Stimulated activated CD4-positive, alpha-beta T cell treated with anti-CD3 and anti-CD28 coated beads, Interleukin-12 subunit alpha, Interleukin-12 subunit beta, amount 100 ng/mL, for 48 hours (primary cell): ENCODE measurements around the gene AGAP3.

Source experiments
- DNase-seq, 3 donors: peaks; one replicate each; pipeline ENCODE4 v3.0.0-alpha.2; 2020; ENCODE audit warnings: low read depth in 2 of 3, low spot score in 1 of 3

The AGAP3 gene

DNA sequence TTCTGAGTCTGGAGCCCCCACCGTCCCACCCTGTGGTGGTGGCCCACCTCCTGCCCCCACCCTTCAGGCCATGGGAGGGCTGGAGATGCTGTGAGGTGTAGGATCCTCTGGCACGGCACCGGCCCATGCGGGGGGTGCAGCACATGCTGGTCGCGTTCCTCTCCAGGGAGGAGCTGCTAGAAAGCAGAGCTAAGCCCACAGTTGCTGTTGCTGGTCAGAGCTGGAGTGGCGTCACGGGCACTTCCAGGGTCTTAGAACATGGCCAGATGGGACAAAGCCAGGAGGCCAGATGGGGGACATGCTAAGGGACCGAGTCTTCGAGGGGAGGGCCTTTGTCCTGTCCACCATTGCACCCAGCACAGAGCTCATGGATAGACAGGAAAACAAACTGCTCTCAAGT is 21.6 kb downstream of the AGAP3 start:
- no peak for DNase-seq

DNA sequence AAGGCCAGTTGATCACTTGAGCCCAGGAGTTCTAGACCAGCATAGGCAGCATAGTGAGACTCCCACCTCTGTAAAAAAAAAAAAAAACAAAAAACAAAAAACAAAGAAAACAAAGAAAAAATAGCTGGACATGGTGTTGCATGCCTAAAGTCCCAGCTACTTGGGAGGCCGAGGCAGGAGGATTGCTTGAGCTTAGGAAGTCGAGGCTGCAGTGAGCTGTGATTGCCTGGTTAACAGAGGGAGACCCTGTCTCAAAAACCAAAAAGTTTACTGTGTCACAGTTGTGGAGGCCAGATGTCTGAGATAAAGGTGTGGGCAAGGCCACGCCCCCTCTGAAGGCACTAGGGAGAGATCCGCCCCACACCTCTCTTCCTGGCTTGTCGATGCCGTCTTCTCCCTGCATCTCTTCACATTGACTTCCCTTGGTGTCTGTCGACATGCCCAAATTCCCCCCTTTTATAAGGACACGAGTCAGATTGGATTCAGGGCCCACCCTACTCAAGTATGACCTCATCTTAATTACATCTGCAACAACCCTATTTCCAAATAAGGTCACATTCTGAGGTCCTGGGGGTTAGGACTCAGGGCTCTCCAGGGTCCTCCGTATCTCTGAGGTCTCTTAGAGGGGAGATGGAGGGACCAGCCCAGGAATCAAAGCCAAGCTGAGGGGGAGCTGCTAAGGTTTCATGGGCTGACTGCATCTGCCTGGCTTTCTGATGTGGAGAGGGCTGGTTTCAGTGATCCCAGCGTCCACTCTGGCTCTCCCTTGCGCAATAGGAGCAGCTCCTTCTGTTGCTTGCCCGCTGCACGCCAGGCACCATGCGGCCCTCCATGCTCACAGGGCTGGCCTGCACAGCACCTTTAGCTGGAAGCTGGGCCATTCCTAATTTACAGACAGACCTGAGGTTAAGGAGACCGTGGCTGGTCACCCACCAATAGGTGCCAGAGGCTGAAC is 23.1 kb downstream of the AGAP3 start:
- DNase-seq, result no peak

DNA sequence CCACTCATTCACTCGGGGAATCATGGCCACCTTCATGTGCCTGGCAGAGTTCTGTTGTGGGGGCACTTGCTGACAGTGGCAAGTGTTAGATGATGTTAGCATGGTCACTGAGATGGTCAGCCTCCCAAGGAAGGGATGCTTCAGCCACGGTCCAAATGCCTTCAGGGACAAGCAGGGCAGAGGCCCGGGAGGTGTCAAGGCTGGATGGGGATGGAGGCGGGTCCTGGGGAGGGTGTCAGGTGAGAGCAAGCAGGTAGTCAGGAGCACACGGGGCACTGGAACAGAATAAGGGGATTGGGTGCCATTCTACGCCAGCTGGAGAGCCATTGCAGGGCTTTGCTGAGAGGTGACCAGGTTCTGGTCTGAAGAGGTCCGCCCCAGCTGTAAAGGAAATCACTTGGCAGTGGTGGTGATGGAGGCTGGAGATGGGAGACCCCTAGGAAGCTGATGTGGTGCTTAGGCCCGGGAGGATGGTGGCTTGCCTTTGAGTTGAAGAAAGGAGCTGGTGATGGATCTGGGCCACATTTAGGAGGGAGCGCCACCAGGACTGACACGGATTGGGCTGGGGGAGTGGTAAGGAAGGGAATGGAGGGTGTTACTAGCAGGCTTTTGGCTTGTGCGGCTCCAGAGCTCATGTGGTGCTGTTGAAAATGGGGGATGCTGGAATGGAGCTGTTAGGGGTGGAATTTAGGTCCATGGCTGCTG is 24.1 kb downstream of the AGAP3 start:
- no peak for DNase-seq

DNA sequence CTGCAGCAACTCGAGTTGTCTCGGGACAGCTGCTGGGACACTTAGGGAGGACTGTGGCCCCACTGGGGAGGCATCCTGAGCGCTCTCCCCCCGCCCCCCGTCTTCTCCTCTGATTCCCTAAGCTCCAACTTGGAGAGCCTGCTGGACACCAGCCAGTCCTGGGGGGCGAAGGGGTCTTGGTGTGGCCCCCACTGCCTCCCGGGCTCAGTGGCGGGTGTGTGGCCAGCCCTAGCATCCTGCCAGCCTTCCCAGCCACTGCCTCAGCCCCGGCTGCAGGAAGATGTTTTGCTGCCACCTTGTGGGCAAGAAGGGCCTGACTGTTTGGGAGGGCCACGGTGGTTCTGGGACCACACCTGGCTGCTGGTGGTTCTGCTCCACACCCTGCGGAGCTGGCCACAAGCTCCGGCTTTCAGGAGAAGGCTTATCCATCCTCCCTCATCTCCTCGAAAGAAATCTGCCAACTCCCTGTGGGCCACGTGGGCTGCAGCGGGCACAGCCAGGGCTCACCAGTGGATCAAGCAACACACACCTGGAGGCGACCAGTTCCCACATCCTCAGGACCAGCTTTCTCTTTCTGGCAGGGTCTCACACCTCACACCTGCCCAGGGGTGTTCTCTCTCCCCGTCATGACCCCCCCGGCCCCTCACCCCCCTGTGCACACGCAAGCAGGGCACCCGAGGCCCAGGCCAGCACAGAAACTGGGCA is 24.8 kb downstream of the AGAP3 start:
- peak; percentile 44 to 71 (median 63) for DNase-seq

DNA sequence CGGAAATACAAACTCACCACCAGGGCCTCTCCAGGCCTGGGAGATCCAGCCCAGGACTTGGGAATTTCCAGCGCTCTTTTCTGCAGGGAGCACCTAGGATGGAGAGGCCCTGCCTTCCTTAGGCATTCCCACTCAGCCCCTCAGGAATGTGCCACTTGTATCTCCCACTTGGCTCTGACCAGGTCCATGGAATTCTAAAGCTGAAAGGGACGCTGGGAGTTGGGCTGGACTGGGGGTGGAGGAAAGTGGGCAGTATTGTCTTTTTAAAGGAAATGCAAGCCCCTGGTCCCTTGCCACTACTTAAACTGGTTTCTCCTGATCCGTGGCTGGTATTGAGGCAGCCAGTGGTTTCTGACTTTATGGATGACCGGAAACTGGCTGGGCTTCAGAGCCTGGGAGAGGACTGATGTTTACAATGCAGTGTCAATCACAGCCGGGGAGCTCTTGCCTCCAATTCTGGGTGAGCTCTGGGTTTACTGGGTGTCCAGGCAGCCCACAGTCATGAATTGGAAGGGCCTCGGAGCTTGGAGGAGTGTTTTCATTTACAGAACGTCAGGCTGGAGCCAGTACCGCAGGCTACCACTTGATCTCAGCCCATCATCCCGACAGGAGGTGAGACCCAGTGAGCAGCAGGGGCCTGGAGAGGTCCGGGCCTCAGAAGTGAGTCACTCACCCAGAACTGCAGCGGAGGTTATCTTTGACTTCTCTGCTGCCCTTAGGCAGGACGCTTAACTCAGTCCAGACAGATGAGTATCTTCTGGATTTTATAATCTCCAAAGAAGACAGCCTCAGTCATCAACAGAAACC is 27.3 kb downstream of the AGAP3 start:
- DNase-seq, result no peak

DNA sequence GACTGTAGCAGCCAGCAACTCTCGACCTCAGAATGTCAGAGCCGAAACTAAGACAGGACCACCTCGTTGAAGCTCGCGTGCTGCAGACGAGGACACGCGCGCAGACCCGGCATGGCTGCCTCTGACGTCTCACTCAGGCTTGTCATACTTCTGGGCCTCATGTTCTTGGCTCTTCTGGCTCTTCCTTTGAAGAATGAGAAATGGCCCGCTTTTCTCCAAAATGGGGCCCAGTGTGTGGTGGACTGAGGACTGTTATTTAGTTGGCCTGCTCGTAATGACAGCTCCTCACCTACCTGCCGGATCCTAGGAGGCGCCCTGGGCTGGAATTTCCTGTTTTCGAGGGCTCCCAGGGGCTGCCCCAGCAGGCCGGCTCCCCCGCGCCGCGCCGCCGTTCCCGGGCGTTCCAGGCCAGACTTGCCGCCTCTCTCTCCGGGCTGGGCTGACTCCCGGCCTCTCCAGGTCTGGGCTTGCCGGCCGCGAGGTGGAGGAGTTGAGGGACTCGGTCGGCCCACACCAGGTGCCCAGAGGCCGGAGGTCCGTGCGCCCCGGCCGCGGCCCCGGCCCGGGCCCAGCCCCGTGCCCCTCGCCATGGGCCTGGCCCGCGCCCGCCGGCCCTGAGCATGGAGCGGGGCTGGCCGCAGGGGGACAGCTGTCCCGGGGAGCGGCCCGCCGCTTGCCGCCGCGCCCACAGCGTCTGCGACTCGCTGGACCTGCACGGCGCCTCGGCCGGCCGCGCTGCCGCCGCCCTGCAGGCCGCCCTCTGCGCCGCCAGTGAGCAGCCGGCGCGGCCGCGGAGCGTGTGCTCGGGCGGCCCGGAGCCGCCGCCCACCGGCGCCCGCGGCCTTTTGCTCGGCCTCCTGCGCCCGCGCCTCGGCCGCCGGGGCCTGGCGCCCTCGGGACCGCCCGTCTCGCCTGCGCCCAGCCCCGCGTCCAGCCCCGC is 28.1 kb downstream of the AGAP3 start:
- DNase-seq, result no peak

DNA sequence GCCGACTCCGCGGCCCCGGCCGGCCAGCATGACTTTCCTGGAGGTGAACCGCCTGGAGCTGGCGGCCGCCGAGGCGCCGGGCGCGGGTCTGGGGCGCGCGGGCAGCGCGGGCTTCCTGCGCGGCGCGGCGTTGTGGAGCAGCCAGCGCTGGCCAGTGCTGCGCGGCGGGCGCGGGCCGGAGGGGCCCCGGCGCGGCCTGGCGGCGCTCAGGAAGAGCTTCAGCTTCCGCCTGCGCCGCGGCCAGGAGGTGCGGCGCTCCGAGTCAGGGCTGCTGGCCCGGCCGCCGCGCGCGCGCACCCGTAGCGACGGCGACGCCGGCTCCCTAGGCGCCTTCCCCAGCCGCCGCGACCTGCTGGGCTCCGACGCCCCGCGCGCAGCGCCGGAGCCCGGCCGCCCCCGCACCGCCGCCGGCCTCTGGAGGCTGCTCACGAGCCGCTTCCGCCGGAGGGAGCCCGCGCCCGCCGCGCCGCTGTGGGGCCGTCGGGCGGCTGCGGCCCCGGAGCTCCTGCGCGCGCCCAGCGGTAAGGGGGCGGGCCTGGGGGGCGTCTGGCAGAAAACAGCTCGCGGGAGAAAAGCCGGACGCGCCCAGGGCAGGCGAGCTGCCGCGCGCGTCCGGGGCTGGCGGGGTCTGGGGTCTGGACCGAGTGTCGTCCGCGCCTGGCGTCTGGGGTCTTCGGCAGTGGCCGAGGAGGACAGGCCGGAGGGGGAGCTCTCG is 29.0 kb downstream of the AGAP3 start:
- DNase-seq, result peak in 1 of 3 donors; percentile 32

DNA sequence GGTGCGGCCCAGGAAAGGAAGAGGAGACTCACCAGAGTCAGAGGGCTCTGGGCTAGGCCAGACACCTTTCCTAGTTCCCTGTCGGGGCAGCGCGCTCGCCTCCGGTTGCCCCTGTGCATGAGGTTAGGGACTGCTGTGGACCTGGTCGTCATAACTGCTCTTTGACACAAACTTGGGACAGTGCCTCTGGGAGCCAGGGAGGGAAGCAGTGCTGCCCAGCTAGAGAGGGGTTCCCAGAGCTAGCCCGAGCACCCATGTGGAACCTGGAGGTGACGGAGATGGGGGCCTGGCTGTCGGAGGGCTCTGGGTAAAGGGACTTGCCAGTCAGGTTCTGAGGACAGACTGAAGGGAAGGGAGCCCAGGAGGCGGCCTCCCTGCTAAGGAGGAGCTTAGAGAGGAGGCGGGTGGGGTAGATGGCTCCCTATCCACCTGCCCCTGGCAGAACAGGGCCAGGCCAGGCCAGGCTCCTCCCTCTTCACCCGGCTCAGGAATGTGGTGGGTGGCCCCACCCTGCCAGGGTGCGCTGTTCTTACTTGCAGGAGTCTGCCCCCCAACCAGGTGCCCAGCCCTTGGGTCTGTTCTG is 29.7 kb downstream of the AGAP3 start:
- DNase-seq, result no peak

DNA sequence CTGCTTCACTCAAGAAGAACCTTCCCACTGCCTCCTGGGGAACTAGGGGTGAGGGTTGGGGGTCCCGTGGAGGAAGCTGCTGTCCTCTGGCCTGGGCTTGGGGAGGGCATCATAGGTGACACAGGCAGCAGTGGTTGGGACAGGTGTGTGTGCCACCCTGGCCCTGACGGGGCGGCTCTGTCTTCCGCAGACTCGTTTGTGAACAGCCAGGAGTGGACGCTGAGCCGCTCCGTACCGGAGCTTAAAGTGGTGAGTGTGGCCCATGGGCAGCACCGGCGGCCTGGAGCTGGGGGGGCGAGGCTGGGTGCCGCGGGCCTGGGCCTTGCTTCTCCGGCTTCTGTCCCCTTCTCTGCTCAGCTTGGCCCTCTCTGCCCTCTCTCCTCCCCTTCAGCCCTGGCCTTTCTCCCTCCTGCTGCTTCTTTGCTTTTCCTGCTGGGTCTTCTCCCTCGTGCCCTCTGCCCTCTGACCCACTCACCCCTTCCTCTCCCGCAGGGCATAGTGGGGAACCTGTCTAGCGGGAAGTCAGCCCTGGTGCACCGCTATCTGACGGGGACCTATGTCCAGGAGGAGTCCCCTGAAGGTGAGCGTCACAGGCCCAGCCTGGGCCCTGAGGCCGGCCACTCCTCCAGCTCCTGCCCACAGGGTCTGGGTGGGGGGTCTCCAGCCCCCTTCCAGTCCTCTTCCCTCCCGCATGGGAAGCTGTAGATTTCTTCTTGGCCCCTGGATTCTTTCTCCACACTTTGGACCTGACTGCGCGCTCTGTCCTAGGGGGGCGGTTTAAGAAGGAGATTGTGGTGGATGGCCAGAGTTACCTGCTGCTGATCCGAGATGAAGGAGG is 30.5 kb downstream of the AGAP3 start:
- DNase-seq, result no peak

DNA sequence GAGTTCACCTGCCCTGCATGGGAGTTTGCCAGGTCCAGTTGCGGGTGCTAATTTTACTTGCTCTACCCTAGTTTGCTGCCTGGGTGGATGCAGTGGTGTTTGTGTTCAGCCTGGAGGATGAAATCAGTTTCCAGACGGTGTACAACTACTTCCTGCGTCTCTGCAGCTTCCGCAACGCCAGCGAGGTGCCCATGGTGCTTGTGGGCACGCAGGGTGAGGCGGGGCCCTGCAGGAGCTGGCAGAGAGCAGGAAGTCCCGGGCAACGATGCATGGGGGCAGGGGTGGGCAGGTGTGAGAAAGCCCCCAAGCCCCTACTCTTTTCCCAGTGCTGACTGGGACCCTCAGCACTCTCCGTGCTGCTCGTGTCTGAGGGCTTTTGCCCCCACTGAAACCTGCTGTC is 31.3 kb downstream of the AGAP3 start:
- no peak for DNase-seq

DNA sequence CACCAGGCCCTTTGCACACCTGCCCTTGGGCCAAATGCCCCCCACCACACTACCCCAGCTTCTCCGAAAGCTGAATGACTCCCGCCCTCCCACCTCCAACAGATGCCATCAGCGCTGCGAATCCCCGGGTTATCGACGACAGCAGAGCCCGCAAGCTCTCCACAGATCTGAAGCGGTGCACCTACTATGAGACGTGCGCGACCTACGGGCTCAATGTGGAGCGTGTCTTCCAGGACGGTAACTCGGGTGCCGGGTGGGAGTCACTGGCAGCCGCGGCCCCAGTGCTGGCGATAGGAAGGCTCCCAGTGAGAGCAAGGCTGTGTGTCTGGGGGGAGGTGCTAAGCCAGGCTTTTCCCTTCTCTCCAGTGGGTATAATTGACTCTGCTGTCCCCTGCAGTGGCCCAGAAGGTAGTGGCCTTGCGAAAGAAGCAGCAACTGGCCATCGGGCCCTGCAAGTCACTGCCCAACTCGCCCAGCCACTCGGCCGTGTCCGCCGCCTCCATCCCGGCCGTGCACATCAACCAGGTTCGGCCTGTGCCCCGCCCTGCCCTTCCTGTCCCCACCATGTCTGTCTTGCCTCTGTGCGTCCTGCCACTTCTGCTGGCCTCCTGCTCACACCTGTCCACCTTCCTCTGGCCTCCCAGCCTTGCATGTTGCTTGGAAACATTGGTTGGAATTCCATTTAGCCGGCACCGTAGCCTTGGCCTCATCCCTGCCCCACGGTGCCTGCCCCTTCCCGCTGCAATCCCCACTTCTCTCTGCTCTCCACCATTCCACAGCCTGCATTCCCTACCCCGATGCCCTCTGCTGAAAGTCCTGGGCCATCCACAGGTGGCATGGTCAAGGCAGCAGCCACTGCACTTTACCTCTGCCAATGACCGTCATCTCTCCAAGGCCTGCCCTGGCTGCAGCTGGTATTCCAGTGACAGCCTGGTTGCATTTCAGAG is 32.1 kb downstream of the AGAP3 start:
- DNase-seq, result no peak

DNA sequence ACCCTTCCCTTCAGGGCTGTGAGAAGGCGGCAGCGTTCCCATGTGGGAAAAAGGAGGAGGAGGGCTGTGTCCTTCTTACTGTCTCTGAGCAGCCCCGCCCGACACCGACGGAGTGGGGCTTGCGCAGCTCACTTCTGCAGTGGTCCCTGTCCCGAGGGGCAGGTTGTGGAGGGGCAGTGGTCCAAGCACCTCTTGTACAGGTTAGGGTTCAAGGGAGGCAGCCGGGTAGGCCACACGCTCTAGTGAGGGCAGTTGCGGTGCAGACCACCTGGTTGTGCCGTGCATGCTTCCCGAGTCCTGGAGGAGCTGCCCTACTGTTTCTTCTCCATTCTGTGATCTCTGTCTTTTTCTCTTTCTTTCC is 32.8 kb downstream of the AGAP3 start:
- no peak for DNase-seq

DNA sequence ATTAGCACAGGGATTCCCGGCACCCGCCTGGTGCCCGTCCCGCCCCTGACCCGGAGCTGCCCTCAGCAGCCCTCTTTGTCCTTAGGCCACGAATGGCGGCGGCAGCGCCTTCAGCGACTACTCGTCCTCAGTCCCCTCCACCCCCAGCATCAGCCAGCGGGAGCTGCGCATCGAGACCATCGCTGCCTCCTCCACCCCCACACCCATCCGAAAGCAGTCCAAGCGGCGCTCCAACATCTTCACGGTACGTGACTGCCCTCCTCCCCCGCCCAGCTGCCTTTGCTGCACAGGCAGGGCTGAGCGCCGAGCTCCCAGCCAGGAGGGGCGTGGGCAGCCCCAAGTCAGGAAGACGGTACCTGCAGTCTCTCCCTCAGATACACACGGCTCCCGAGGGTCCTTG is 33.6 kb downstream of the AGAP3 start:
- no peak for DNase-seq

DNA sequence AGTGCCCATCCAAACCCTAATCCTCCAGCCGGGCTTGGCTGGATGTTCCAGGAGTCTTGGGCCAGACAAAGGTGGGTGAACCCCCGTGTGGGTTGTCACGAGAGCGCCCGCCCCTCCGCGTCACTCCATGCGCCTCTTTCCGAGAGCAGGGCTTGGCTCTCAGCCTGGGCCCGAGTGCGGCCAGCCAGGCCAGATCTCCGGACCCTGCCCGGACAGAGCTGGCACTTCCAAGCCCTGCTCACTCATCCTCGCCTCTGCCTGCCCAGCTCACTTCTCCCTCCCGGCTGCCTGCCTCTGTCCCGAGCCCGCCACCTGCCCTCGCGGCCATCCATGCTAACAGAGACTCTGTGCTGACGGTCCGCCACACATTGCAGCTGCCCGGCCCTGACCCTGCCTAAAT is 34.6 kb downstream of the AGAP3 start:
- no peak for DNase-seq

DNA sequence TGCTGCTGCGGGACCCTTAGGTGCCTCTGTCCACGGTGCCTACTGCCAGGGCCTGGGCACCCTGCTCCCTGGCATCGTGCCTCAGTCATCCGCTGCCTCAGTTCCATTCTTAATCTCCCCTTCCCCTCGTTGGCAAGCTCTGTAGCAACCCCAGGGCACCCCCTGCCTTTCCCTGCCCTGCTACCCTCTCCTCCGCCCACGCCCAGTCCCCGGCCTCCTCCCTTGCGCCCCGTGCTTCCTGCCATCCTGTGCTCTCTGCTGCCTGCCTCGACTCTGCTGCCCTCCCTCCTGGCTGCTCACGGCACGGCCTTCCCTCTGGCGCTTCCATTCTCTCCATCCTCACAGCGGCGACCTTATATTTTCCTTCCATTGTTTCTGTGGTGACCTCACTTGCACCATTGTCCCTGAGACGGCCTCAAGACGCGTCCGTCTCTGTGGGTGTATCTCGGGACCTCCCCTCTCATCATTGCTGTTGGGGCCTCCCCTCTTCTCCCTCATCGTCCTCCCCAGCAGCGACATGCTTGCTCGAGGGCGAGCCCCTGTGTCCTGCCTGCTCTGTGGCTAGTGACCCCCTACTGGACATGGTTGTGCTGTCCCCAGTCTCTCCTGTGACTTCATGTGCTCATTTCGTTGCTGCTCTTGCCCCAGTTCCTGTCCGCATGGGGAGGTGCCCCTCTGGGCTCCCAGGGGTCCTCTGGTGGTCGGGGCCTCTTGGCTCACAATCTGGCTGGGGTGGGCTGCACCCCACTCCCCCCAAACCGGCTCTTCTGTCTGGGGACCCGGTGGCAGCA is 35.3 kb downstream of the AGAP3 start:
- no peak for DNase-seq

DNA sequence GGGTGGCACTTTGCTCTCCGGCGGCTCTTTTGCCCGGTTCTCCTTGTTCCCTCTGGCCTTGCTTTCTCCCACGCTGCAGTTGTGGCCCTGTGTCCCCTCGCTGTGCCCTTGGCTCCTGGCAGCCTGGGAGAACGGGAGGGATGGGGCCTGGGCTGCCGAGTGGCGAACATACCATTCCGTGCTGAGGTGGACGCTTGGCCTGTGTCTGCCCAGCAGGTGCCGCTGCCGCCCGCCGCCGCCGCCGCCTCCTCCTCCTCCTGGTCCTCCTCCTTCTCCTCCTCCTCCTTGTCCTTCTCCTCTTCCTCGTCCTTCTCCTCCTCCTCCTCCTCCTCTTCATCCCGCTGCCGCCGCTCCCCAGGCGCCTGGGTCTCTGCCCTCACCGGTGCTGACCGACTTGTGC is 36.0 kb downstream of the AGAP3 start:
- no peak for DNase-seq
